Prostate gland (tissue), 2 donors: Measurements from ENCODE around the gene LIMCH1.

Experiments used
- CTCF ChIP-seq, 4 experiments: fragments of 200-600 bp in 2 of 4; fragments of 450-650 bp in 2 of 4; sonication (generic) in 2 of 4; IDR thresholded peaks; 1 replicate in 3 of 4; 2 replicates in 1 of 4; pipeline ENCODE4 v1.5.1; 2016 to 2019; ENCODE audit warnings: antibody characterized with exemption in 4 of 4, mild to moderate bottlenecking in 2 of 4, moderate library complexity in 2 of 4
- POLR2A ChIP-seq: fragments of 450-650 bp; IDR thresholded peaks from one replicate; pipeline ENCODE4 v1.6.1; 2016; ENCODE audit warnings: antibody characterized with exemption, mild to moderate bottlenecking

- no peak for TF ChIP-seq CTCF (IDR thresholded peaks at IDR 0.05)
- TF ChIP-seq POLR2A, result no peak
Observed at GRCh38 chr4:41539711-41540110, 1.8 kb downstream of the LIMCH1 start.
